ENCODE data around the gene THOP1.

THOP1 gene

GRCh38 chr19:2783781-2784145 lies 1.5 kb upstream of the THOP1 start:
- Histone ChIP-seq H3K9me3 (ENCODE audit: severe bottlenecking) (no peaks in the 10 kb centered on the region), H3K27me3 (ENCODE audit: insufficient read depth, poor library complexity, severe bottlenecking) (no peaks in the 10 kb centered on the region), H3K4me1 (ENCODE audit: insufficient read depth, poor library complexity, severe bottlenecking) (peaks cover 5% of the 10 kb centered on the region), H3K4me3 (ENCODE audit: severe bottlenecking) (peak overlapping the region; percentile 98), H3K36me3 (ENCODE audit: low read depth) (peaks cover 16% of the 10 kb centered on the region), H3K27ac (ENCODE audit: poor library complexity, severe bottlenecking) (peak overlapping the region; percentile 34)
- no peak for DNase-seq (ENCODE audit: low spot score)
- no peak for ATAC-seq (ENCODE audit: low read depth)
- no peak for TF ChIP-seq CTCF (IDR thresholded peaks at IDR 0.05; ENCODE audit: poor library complexity, severe bottlenecking)

DNA sequence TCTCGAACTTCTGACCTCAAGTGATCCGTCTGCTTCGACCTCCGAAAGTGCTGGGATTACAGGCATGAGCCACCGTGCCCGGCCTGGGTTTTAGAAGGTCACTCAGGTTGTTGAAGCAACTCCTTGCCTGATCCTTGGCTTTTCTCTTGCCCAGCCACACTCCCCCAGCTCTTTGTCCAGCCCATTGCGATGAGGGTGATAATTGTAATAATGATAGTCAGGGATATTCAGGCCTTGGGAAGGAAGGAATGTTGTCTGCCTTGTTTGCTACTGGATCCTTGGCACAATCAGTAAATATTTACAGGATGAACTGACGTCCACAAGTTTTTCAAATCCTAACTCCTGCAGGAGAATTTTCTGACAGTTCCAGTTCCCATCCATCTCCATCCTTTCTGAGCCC lies 1.8 kb downstream of the THOP1 start:
- ATAC-seq (ENCODE audit: low read depth) = no peak
- DNase-seq (ENCODE audit: low spot score) = no peak
- Histone ChIP-seq H3K4me1 (ENCODE audit: insufficient read depth, poor library complexity, severe bottlenecking) (peaks cover 5% of the 10 kb centered on the region), H3K27me3 (ENCODE audit: insufficient read depth, poor library complexity, severe bottlenecking) (no peaks in the 10 kb centered on the region), H3K4me3 (ENCODE audit: severe bottlenecking) (no peak overlapping the region), H3K9me3 (ENCODE audit: severe bottlenecking) (no peaks in the 10 kb centered on the region), H3K36me3 (ENCODE audit: low read depth) (peaks cover 17% of the 10 kb centered on the region), H3K27ac (ENCODE audit: poor library complexity, severe bottlenecking) (no peak overlapping the region)
- TF ChIP-seq CTCF (IDR thresholded peaks at IDR 0.05; ENCODE audit: poor library complexity, severe bottlenecking) = no peak

DNA sequence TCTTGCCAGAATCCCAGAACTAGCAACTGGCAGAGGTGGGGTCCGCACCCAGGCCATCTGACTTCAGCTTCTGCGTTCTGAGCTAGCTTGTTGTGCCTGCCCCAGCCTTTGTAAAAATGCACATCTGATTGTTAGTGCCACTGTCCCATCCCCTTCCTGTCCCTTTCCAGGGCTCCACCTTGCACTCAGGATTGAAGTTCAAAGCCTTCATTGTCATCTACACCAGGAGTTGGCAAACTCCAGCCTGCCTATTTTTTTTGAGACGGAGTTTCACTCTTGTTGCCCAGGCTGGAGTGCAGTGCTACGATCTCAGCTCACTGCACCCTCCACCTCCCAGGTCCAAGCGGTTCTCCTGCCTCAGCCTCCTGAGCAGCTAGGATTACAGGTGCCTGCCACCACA lies 2.9 kb downstream of the THOP1 start:
- TF ChIP-seq CTCF (IDR thresholded peaks at IDR 0.05; ENCODE audit: poor library complexity, severe bottlenecking) = no peak
- Histone ChIP-seq H3K4me3 (ENCODE audit: severe bottlenecking) (no peak overlapping the region), H3K9me3 (ENCODE audit: severe bottlenecking) (no peaks in the 10 kb centered on the region), H3K36me3 (ENCODE audit: low read depth) (peaks cover 23% of the 10 kb centered on the region), H3K4me1 (ENCODE audit: insufficient read depth, poor library complexity, severe bottlenecking) (peaks cover 5% of the 10 kb centered on the region), H3K27ac (ENCODE audit: poor library complexity, severe bottlenecking) (no peak overlapping the region), H3K27me3 (ENCODE audit: insufficient read depth, poor library complexity, severe bottlenecking) (no peaks in the 10 kb centered on the region)
- DNase-seq (ENCODE audit: low spot score) (no peak), ATAC-seq (ENCODE audit: low read depth) (no peak)

DNA sequence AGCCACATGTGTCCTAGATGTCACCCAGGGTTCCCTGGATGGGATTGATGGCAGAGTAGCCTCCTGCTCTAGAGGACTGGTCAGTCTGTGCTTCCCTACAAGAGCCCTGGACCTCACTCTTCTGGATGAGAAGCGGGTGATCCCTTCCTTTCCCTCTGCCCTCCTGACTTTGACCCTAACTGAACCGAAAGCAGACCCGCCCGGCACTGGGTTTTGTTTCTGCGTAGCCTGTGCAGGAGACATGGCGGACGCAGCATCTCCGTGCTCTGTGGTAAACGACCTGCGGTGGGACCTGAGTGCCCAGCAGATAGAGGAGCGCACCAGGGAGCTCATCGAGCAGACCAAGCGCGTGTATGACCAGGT lies 4.9 kb downstream of the THOP1 start:
- H3K27me3 ChIP-seq (ENCODE audit: insufficient read depth, poor library complexity, severe bottlenecking) = no peaks in the 10 kb centered on the region

More for the DNA sequence above, 4.9 kb downstream of the THOP1 start:
- Histone ChIP-seq H3K27ac (ENCODE audit: poor library complexity, severe bottlenecking) (no peak overlapping the region), H3K4me1 (ENCODE audit: insufficient read depth, poor library complexity, severe bottlenecking) (no peaks in the 10 kb centered on the region), H3K36me3 (ENCODE audit: low read depth) (peaks cover 36% of the 10 kb centered on the region), H3K4me3 (ENCODE audit: severe bottlenecking) (no peak overlapping the region), H3K9me3 (ENCODE audit: severe bottlenecking) (no peaks in the 10 kb centered on the region)
- no peak for TF ChIP-seq CTCF (IDR thresholded peaks at IDR 0.05; ENCODE audit: poor library complexity, severe bottlenecking)
- DNase-seq (ENCODE audit: low spot score) (no peak), ATAC-seq (ENCODE audit: low read depth) (no peak)
